ENCODE data around the gene SMIM10. TPM values are rescaled to one million over a fixed set of nuclear protein-coding genes. Genes with fewer than 3 reads are reported as not detected.
"Not testable (repeated sequence)": the region's sequence is repeated elsewhere in the genome, so short reads cannot be mapped to it uniquely, and the experiment has no call there.

Gene SMIM10
- total RNA-seq, 1 experiment from 2014 or later = 12.0 TPM

- no peak for DNase-seq
- Histone ChIP-seq H3K9me3 (no peaks in the 10 kb centered on the region), H3K27me3 (no peaks in the 10 kb centered on the region), H3K4me3 (no peak overlapping the region), H3K36me3 (no peaks in the 10 kb centered on the region; the same call in 1 of the 2 replicates)
Observed at GRCh38 chrX:135000516-135000915, 9.7 kb downstream of the SMIM10 start.

GRCh38 chrX:135003876-135004623 is 13.3 kb downstream of the SMIM10 start:
- Histone ChIP-seq H3K4me3 (peak overlapping the region; percentile 53), H3K9me3 (no peaks in the 10 kb centered on the region), H3K27me3 (no peaks in the 10 kb centered on the region), H3K36me3 (no peaks in the 10 kb centered on the region)
- peak; percentile 82 for DNase-seq

- Histone ChIP-seq H3K4me3 (no peak overlapping the region), H3K27me3 (no peaks in the 10 kb centered on the region), H3K9me3 (no peaks in the 10 kb centered on the region), H3K36me3 (no peaks in the 10 kb centered on the region)
- no peak for DNase-seq
Observed at GRCh38 chrX:135006187-135006586, 15.4 kb downstream of the SMIM10 start.

- DNase-seq = no peak
- Histone ChIP-seq H3K36me3 (no peaks in the 10 kb centered on the region), H3K4me3 (no peak overlapping the region), H3K9me3 (no peaks in the 10 kb centered on the region), H3K27me3 (no peaks in the 10 kb centered on the region)
Observed at GRCh38 chrX:135009057-135009610, 18.3 kb downstream of the SMIM10 start.

- no peaks in the 10 kb centered on the region for H3K9me3 ChIP-seq
Observed at GRCh38 chrX:135009838-135010237, 19.0 kb downstream of the SMIM10 start.

GRCh38 chrX:135010921-135011320 is 20.1 kb downstream of the SMIM10 start:
- DNase-seq = no peak
- H3K27me3 ChIP-seq = no peaks in the 10 kb centered on the region
- H3K9me3 ChIP-seq = no peaks in the 10 kb centered on the region
- no peak overlapping the region for H3K4me3 ChIP-seq
- no peaks in the 10 kb centered on the region for H3K36me3 ChIP-seq

More at GRCh38 chrX:135009838-135010237, 19.0 kb downstream of the SMIM10 start:
- DNase-seq = no peak
- Histone ChIP-seq H3K36me3 (no peaks in the 10 kb centered on the region), H3K4me3 (no peak overlapping the region), H3K27me3 (no peaks in the 10 kb centered on the region)

GRCh38 chrX:135015523-135016245 is 24.9 kb downstream of the SMIM10 start:
- H3K4me3 ChIP-seq = no peak overlapping the region
- no peaks in the 10 kb centered on the region for H3K36me3 ChIP-seq
- no peak for DNase-seq
- H3K9me3 ChIP-seq = no peaks in the 10 kb centered on the region
- H3K27me3 ChIP-seq = no peaks in the 10 kb centered on the region

GRCh38 chrX:135019890-135020289 is 29.1 kb downstream of the SMIM10 start:
- H3K36me3 ChIP-seq, H3K4me3 ChIP-seq, H3K9me3 ChIP-seq, H3K27me3 ChIP-seq, DNase-seq: not testable (repeated sequence)

GRCh38 chrX:135023791-135024190 is 33.0 kb downstream of the SMIM10 start:
- H3K9me3 ChIP-seq, H3K4me3 ChIP-seq, H3K27me3 ChIP-seq, H3K36me3 ChIP-seq, DNase-seq: not testable (repeated sequence)

GRCh38 chrX:135024526-135024925 is 33.7 kb downstream of the SMIM10 start:
- no peak overlapping the region for H3K4me3 ChIP-seq
- H3K9me3 ChIP-seq = no peaks in the 10 kb centered on the region
- no peaks in the 10 kb centered on the region for H3K36me3 ChIP-seq
- DNase-seq = no peak
- no peaks in the 10 kb centered on the region for H3K27me3 ChIP-seq

GRCh38 chrX:135030207-135030963 is 39.6 kb downstream of the SMIM10 start:
- H3K36me3 ChIP-seq = peaks cover 13% of the 10 kb centered on the region
- not testable (repeated sequence) for H3K27me3 ChIP-seq, H3K9me3 ChIP-seq, H3K4me3 ChIP-seq, DNase-seq

GRCh38 chrX:135041149-135042123 is 50.6 kb downstream of the SMIM10 start:
- not testable (repeated sequence) for DNase-seq, H3K4me3 ChIP-seq, H3K27me3 ChIP-seq, H3K36me3 ChIP-seq, H3K9me3 ChIP-seq

Other genes with a start within 250 kb of the SMIM10 start
- gene PABIR2, start 193.8 kb upstream of the SMIM10 start, total RNA-seq (2014; rRNA removed; shearing (Covaris generic); ENCODE audit: low replicate concordance) = 9.3 and 15.0 TPM in 2 replicates
- gene MOSPD1, start 75.7 kb upstream of the SMIM10 start, total RNA-seq (2014; rRNA removed; shearing (Covaris generic); ENCODE audit: low replicate concordance) = 20.0 and 50.4 TPM in 2 replicates
- gene RTL8B, start 31.6 kb downstream of the SMIM10 start, total RNA-seq (2014; rRNA removed; shearing (Covaris generic); ENCODE audit: low replicate concordance) = 5.8 and 7.0 TPM in 2 replicates
- gene RTL8C, start 41.4 kb downstream of the SMIM10 start, total RNA-seq (2014; rRNA removed; shearing (Covaris generic); ENCODE audit: low replicate concordance) = 13.3 and 32.0 TPM in 2 replicates
- gene RTL8A, start 61.1 kb downstream of the SMIM10 start, total RNA-seq (2014; rRNA removed; shearing (Covaris generic); ENCODE audit: low replicate concordance) = 1.4 and 2.4 TPM in 2 replicates
- 0.07 and 0.66 TPM in 2 replicates for gene SMIM10L2B, start 107.7 kb downstream of the SMIM10 start, total RNA-seq (2014; rRNA removed; shearing (Covaris generic); ENCODE audit: low replicate concordance)
- gene ETDB, start 129.5 kb downstream of the SMIM10 start, total RNA-seq (2014; rRNA removed; shearing (Covaris generic); ENCODE audit: low replicate concordance) = not detected in 2 replicates
- not detected in 2 replicates for gene CT55, start 180.4 kb downstream of the SMIM10 start, total RNA-seq (2014; rRNA removed; shearing (Covaris generic); ENCODE audit: low replicate concordance)